ENCODE data around the gene BMP5. TPM values are rescaled to one million over a fixed set of nuclear protein-coding genes. Genes with fewer than 3 reads are reported as not detected.
"Not testable (repeated sequence)": the region's sequence is repeated elsewhere in the genome, so short reads cannot be mapped to it uniquely, and the experiment has no call there.

Gene BMP5
- total RNA-seq = 13.5 TPM

GRCh38 chr6:55875400-55875799, at the start of gene BMP5:
Gene BMP5 (minus strand): TSS chr6:55875590. CDS start chr6:55874865, 725 bp downstream.
- peak; percentile 76 for DNase-seq

DNA sequence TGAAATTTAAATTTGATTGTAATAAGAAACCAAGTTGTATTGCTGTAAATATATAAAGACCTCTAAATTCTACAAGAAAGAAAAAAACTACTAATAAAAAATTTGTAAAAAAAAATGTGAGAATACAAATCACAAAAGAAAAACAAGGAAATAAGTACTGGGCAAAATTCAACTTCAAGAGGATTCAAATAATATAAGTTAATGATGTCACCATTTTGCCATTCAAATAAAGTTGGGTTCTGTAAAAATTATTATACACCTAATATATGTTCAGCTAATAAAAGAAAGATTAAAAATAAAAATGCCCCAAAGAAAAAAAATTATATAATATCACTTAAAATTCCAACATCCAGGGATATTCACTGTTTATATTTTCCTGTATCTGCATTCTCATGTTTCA, 47.0 kb upstream of the BMP5 start:
- DNase-seq = no peak

GRCh38 chr6:55919716-55920308, 44.4 kb upstream of the BMP5 start:
- DNase-seq = no peak

DNA sequence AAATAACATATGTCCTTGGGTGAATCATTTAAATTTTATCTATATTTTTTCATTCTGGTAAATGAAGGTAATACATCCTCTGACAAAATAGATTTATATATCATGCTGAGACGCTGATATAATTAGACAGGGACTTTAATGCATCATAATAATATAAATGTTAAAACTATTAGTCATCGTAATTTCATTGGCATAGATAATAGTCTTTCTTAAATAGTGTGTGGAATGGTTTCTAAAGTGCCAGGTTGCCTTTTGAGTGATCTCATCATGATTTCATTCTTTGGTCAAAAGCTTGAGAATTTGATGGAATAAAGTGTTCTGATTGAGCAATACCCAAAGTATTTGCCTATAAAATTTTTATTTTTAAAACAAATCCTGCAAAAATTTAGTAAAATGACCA, 43.2 kb upstream of the BMP5 start:
- no peak for DNase-seq

- peak; percentile 52 for DNase-seq
Observed at GRCh38 chr6:55917751-55918415, 42.5 kb upstream of the BMP5 start.

GRCh38 chr6:55916188-55916587, 40.8 kb upstream of the BMP5 start:
- no peak for DNase-seq

DNA sequence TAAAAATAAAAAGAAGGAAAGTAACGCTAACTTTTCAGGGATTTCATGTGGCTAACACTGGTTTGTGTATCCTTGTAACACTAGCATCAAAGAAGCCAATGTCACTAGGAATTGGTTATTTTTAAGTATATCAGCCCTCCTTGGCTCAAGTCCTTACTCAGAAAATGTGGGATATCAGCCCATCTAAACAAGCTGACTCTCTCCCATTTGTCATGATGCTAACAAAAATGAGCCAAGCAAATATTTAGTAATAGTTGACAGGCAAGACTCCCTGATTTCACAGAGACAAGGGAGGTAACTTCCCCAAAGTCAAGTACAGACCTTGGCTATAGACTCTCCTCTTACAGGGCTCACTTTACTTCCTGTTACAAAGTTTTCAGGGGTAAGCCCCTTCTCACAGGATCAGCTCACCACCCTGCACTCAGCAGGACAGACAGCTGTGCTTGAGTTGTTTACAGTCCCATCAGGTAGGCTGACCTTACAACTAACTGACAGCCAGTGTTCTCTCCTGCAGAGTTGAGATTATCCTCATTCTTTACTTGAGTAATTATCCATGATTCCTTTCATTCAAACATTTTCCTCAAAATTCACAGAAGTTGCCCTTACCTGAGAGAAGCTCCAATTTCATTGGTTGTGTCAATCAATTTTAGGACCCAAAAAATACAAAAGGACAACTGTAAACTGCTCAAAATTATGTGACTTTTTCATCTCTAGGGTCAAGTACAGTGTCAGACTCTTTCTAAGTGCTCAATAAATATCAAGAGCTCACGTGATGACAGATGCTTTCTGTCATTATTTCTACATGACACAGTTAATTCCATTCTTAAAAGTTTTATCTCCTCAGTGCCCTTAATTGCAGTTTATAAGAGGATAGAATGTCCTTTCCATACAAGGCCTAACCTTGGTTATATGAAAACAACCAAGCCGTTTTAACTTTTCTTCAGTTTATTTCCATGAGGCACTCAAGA, 38.1 kb upstream of the BMP5 start:
- no peak for DNase-seq

GRCh38 chr6:55910466-55910865, 35.1 kb upstream of the BMP5 start:
- DNase-seq = not testable (repeated sequence)

GRCh38 chr6:55909911-55910310, 34.5 kb upstream of the BMP5 start:
- not testable (repeated sequence) for DNase-seq

DNA sequence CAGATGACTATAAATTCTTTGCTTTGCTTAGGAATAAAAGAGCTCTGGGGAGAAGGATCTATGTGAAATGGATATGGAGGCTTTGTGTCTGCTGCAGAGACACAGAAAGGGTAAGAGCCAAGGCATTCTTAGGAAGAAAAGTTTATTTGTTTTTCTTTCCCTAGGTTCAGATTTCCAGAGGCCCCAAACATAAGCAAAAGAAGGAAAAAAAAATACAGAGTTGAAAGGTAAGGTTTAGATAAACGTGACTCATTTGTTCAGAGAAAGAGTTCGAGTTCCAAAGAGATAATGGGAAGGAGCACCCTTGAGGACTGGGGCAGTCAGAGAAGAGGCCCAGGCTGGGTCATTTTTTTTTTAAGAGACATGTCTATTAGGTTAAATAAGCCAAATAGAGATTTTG, 27.4 kb upstream of the BMP5 start:
- no peak for DNase-seq

DNA sequence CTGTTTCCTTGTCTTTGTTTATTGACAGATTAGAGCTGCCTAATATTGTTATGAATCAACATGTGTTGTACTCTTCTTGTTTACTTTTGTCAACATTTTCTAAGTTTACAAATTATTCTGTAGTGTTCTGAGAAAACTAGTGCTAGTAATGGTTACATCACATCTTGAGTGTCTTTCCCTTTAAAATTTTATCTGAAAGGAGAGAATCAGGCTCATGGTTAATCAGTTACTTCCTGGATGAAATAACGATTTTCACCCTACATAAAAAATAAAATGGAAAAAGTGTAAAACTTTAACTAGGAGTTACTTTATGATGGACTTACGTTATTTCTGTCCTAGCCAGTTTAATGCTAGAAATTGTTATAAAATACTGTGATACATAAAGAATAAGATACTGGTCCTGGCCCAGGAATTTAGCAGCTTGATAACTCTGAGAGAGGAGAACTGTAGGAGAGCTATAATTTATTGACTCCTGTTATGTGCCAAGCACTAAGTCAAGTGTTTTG, 26.4 kb upstream of the BMP5 start:
- no peak for DNase-seq

GRCh38 chr6:55898342-55898741, 23.0 kb upstream of the BMP5 start:
- DNase-seq = no peak

DNA sequence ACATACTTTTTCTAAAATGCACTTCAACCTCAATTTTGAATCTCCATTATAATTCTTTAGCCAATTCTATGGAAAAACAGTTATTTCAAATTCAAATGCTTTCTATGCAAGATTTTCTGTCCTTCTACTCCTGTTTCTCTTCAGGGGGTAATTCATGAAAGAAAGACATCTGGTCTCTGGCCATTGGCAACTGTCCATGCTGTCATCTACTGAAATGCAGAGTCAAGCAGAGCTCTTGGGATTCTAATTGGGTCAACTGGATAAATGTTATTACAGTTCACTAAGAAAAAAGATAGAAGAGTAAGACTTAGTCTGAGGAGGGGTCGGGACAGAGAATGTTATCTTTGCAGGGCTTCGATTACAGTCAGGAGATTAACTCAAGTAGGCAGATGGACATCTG, 22.0 kb upstream of the BMP5 start:
- no peak for DNase-seq

DNA sequence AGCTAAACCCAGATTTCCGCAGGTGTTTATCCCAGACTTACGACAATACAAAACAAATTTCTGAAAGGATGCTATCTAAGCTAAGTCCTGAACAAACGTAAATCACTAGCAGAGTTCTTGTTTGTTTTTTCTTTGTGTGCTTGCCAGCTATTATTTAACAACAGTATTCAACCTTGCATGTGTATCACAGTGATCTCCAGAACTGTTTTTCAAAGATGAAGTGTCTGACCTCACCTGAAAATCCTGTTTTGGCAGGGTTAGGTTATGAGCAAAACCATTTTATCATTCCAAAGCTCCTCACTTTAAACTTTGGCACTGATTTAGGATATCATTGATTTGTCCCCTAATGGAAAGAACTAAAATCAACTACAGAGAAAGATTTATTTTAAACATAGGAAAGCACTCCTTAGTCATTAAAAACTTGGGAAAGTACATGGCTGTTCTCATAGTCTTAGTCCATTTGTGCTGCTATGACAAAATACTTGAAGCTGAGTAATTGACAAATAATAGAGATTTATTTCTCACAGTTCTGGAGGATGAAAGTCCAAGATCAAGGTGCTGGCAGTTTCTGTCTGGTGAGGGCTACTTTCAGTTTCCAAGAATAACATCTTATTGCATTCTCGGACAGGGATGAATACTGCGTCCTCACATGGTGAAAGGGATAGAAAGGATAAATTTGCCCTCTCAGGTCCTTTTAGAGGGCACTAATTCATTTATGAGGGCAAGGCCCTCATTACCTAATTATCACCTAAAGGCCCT, 20.8 kb upstream of the BMP5 start:
- DNase-seq = peak; percentile 24

DNA sequence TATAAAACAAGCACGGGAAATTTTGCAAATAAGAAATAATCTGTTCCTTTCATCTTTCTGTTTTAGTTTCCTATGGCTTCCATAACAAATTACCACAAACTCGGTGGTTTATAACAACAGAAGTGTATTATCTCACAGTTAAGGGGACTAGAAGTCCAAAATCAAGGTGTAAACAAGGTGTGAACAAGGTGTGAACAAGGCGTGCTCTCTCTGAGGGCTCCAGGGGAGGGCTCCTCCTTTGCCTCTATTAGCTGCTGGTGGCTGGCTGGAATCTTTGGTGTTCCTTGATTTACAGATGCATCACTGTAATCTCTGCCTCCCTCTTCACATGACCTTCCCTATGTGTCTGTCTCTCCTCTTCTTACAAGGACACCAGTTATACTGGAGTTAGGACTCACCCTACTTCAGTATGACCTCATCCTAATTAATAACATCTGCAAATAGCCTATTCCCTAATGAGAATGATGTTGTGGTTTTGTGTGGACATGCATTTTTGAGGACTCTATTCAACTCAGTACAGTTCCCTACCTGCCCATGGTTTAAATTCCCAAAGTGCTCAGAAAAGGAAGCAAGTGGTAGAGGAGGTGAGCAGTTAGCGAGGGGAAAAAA, 17.5 kb upstream of the BMP5 start:
- DNase-seq = no peak

DNA sequence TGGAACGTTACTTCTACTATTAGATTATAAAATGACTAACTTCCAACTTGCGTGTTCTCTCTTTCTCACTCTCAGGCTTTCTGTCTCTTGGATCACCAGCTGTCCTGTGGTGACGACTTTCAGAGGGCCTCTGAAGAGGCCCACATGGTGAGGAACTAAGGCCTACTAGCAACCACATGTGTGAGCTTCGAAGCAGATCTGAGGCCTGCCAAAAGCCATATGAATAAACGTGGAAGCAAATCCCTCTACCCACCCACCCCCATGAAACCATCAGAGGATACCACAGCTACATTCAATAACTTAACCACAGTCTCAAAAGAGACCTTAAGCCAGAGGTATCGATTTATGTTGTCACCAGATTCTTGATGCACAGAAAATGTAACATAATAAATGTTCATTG, 13.5 kb upstream of the BMP5 start:
- no peak for DNase-seq

DNA sequence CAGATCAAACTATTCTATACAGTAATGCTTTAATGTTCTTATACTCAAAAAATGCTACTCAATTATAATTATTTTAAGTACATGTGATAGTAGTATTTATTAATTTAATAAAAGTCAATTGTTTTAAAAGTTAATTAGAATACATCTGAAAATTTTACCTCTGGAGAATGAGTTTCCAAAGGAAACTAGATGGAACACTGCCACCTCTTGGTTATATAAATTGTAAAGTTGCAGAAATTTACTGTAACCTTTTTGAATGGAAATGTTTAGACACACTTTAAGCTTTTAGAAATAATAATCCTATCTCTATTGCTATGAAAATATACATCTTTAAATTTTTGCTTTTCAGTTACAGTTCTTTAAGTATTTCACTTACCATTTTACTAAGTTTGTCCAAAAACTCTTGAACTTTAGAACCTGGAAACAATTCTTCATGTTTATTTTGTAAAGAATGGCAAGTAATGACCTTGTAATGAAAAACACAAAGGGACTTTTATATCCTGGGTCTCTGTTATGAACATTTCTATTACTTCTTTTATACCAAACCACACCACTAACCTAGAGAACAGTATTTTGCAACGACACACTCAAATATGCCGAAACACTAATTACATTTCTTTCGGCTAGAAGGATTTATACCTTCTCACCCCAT, 10.9 kb upstream of the BMP5 start:
- peak; percentile 64 for DNase-seq

DNA sequence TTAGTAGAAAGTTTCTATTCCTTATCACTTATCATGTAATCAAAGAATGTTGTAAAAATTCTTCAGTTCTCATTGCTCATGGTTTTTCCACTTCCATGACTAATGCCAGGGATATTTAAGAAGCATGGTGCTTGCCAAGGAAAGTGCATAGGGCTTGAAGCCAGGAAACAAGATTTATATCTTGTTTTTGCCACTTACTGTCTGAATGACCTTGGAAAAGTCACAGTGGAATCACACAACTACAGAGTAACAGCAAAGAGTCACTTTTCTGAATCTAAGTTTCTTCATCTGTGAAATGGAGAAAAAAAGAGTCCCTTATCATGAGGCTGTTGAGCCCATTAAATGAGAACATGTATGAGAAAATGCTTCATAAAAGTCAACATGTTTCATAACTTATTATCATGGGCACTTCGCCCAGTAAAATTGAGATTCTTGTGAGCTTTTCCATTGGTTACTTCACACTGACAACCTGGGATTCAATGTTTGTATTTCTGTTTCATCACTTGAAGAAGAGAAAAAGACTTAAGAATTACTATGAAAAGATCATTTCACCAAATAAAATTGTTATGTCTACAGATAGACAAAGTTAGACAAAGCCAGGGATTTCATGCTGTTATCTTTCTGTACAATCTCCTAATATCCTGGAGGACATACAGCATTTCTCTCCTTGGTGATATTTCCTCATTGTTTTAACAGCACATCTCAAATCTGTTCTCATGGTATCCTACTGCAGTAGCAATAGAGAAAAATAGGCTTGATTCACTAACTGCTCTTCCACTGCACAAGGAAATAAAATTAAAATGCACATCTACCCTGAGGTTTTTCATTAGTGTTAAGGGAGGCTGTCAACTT, 7.6 kb upstream of the BMP5 start:
- DNase-seq = no peak

- DNase-seq = no peak
Observed at GRCh38 chr6:55877283-55877682, 1.9 kb upstream of the BMP5 start.

DNA sequence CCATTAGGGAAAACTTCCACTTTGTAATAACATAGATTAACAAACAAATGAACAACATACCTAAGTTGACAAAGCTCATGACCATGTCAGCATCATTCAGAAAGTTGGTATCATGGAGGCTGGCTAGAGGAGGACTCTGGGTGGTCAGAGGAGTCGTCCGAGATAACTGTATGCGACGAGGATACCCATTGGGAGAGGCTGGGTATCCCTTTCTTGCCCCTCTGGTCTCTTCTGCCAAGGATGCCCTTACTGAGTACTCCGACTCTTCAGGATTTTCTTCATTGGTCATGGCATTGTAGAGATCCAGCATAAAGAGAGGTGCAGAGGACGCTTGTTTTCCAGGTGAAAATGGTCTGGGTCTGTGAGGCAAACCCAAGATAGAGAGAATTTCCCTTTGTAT, 1.1 kb downstream of the BMP5 start:
- DNase-seq = no peak
